ENCODE results near the gene ACTL8.

ACTL8 gene

DNA sequence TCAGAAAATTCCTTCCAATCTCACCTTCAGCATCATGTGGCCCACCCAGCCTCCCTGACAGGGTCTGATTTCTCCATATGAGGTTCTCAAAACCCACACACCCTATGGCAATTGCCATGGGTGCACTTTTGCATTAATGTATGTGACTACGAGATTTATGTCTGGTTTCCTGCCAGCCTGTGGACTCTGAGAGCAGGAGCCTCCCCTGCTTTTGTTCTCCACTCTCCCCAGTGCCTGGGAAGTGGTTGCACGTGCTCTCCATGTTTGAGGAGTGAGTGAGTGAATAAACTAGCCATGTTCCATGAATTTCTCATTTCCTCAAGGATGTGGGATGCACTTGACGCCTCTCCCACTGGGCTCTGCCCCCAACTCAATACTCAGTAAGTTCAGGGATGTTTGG lies 91.2 kb downstream of the ACTL8 start:
- DNase-seq (ENCODE audit: low read depth) = no peak

DNA sequence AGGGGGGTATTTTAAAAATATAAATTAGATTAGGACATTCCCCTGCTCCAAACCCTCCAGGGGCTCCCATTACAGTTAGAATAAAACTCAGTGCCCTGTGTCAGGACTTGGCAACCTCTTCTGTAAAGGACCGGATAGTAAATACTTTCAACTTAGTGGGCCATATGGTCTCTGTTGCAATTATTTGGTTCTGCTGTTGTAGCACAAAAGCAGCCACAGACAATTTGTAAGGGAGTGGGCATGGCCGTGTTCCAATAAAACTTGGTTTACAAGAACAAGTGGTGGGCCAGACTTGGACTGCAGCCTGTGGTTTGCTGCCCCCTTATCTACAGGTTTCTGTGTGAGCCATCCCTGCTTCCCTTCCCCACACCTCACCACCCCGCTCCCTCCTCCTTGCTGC lies 92.0 kb downstream of the ACTL8 start:
- no peak for DNase-seq (ENCODE audit: low read depth)

DNA sequence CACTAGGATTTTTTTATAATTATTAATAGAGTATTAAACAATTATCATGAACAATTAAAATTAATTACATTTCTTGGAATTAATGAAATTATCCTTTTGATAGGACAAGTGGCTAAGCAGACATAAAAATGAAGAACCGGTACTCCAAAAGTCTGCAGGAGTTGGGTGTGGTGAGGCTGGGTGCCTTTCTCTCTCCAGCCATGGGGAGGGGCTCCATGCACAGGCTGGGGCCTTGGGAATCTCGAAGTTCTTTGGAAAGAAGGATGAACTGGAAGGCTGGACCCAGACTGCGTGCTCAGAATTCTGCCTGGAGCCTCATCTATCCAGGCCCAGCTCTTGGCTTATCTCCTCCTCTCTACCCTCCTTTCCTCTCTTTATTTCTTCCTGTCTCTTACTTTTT lies 94.1 kb downstream of the ACTL8 start:
- no peak for DNase-seq (ENCODE audit: low read depth)

DNA sequence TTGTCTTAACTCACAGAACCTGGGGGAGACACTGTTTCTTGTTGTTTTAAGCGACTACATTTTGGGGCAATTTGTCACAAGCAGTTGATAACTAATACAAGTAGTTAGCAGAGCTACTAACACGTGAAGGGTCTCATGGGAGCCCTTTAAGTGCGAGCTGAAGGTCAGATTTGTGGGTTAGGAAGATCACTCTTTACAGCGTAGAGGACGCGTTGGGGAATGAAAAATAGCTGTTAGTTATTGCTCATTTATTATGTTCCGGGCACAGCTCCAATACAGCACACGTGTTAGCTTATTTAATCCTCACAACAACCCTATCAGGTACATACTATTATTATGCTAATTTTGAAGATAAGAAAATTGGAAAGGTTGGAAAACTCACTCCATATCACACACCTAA lies 95.9 kb downstream of the ACTL8 start:
- no peak for DNase-seq (ENCODE audit: low read depth)

DNA sequence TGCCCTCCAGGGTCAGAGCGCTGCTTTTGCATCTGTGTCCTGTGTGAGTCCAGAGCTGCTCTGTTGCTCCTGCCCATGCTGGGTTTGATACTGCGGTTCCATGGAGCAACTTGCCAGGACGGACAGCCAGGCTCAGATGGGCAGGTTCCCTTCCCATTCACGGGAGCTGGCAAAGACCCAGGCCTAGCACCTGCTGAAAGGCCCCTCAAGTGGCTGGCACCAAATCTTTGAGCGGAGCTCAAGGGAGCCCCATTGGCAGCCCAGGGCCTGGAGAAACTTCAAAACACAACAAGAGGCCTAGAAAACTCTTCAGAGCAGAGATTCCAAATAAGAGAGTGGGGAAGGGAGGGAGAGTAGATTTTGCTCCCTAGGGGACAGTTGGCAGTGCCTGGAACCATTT lies 97.2 kb downstream of the ACTL8 start:
- no peak for DNase-seq (ENCODE audit: low read depth)

DNA sequence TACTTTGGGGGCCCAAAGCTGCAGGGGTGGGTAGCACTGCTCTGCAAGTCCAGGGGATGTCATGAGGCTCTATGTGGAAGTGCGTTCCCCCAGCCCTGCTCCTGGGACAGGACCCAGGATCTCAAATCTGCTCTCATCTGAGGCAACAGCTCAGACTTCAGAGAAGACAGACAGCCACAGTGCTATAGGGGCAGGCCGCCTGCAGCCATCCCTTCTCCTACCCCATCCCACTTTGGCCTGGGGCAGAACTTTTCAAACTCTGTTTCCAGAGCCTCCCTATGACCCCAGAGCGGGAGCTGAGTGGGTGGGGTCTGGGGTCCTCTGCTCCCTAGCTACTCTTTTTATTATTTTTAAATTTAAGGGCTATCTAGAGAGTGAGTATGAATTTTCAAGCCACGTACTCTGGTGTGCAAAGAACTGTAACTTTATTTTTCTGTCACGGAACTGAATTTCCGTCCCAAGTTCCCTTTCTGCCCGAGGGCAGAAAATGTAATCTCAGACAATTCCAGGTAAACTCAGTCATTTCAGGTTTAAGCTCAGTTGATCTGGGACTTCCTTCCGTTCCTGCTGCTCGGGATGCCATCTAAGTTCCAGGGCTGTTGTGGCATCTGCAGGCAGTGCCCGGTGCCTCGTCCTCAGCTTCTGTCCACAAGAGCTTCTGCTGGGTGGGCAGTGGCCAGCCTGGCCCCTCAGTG lies 98.3 kb downstream of the ACTL8 start:
- no peak for DNase-seq (ENCODE audit: low read depth)

DNA sequence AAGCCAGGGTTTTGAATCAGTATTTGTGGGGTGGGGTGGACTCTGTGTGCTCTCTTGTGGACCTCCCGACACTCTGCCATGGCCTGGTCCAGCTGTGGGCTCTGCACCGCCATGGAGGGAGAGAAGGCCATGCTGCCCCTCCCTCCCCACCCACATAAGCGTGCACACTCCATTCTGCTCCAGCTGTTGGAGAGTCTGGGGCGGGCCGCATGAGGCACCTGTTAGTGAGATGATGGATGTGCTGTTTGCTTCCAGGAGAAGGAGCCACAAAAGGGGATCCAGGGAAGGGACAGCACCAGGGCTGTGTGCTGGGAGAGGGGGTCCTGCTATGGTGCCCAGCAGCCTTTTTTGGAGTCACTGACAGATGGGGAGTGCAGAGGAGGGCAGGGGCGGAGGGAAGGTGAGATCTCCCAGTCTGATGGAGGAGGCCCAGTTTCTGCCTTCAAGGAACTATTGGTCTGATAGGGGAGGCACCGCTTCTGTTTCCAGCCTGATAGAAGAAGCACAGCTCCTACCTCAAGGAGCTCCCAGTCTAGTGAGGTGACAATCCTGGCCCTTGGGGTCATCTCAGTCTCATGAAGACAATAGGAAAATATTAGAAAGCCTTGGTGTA lies 101.5 kb downstream of the ACTL8 start:
- no peak for DNase-seq (ENCODE audit: low read depth)

DNA sequence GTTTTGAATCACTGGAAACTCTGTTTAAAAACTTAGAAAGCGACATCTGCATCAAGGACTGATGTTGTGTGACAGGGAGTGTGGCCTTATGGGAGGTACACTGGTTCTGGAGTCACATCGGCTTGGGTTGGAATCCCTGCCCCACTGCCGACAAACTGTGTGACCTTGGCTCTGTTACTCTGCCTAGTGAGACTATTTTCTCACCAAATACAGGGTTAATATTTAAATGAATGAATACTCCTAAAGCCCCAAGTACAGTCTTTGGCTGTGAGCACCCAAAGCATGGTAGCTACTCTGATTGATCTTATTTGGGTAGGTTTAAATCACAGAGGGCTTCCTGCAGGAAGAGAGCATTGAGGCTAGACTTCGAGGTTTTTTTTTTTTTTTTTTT lies 102.0 kb downstream of the ACTL8 start:
- DNase-seq (ENCODE audit: low read depth) = no peak

DNA sequence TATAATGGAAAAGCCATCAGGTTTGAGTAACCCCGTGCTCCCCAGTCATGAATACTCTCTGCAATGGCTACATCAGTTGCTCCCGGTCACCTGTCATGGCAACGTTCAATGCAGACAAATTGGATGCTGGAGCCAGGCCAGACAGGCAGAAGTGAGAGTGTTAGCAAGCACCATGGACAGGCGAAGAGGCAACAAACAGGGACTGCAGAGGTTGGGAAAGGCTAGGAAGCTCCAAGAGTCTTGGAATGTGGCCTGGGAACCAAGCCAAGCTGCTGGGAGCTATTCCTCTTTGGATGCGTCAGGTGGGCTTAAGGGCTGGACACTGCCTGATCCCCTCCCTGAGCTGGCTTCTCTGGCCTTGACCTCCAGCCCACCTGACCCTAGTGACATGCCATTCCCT lies 102.9 kb downstream of the ACTL8 start:
- DNase-seq (ENCODE audit: low read depth) = no peak

DNA sequence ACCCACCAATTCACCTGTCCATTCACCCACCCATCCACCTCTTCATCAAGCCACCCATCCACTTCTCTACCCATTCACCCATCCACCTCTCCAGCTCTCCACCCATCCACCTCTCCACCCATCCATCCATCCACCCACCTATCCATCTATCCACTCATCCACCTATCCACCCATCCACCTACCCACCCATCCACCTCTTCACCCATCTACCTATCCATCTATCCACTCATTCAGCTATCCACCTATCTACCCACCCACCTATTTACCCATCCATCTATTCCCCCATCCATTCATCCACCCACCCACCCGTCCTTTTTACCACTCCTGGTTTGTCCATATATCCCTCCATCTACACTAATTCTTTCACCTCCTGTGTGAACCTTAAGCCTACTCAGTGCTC lies 105.7 kb downstream of the ACTL8 start:
- no peak for DNase-seq (ENCODE audit: low read depth)

DNA sequence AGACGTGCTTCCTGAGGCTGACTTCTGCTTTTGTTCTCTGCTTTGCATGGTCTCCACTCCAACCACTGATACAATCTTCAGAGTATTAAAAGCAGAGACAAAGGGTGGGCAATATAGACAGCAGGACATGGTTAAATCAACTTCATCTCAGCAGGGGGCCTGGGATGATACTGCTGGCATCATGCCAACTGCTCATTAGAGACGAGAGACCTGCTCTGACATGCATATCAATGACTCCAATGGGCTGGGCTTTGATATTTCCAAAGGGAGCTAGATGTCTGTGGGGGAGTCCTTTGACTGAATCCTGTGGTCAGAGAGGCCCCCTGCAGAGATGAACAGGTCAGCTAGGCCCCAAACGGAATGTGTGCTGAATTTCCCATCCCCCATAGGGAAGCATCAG lies 106.6 kb downstream of the ACTL8 start:
- DNase-seq (ENCODE audit: low read depth) = no peak

DNA sequence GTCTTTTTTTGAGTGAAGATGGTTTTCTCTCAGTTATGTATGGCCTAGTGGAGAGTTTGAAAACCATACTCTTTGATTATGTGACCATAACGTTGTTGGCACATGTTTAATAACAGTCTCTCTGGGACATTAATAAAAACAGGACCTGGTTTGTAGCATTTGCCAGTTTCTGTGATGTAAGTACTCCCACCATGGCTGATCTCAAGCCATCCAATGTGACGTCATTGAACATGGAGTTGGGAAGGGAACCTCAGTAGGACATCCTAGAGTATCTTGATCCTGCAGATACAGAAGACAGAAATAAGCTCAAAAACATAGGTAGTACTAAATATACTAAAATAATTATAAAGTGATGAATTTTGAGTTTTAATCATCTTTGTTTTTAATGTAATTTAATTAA lies 107.0 kb downstream of the ACTL8 start:
- no peak for DNase-seq (ENCODE audit: low read depth)

DNA sequence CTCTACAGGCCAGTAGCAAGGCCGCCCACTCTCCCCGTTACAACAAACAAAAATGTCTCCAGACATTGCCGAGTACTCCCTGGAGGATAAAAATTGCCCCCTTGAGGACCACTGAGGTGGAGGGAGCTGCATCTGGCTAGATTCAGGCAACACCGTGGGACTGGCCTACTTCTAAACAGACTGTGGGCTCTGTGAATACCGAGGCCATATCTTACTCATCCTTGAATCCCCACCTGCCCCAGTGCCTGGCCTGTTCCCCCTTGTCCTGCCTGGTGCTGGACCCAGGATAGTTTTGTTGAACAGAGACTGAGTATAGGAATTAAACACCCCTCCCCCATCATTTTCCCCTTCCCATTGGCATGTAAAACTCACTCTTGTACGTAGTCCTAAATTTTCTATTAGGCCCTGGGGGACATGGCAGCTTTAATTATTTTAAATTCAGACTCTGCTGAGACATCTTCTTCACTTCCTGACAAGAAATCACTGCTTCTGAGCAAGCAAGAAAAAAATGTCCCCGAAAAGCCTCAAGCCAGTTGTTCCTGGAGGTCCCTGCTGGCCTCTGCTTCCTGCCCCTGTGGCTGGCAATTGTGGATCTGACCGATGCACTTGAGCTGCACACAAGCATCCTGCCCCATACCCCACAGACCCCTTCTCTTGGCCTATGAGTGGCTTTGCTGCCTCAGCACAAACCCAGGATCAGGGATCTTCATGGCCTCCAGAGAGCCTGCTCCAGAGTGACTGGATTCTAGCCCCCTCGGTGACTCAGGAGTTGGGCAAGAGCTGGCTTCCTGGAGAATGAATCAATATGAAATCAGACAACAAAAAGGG lies 111.0 kb downstream of the ACTL8 start:
- no peak for DNase-seq (ENCODE audit: low read depth)

DNA sequence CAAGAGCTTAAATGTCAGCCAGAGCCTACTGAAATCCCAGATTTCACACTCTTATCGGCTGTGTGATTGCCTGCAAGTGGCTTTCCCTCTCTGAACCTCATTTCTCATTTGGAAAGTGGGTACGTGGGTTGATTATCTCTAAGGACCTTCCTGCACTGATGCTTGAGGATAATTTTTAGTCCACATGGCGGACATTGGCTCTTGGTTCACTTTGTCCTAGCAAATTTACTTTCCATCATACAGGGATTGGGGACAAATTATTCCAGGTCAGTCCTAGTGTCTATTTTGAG lies 111.6 kb downstream of the ACTL8 start:
- DNase-seq (ENCODE audit: low read depth) = no peak

DNA sequence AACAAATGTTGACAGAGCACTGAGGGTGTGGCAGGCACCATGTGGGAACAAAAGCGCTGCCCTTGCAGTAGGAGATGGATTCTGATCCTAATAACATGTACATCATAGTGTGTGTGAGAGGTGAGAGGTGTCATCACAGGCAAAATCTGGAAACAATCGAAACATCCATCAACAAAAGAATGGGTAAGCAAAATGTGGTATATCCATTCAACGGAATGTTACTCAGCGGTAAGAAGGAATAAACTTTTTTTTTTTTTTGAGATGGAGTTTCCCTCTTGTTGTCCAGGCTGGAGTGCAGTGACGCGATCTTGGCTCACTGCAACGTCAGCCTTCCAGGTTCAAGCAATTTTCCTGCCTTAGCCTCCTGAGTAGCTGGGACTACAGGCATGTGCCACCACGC lies 112.3 kb downstream of the ACTL8 start:
- DNase-seq (ENCODE audit: low read depth) = no peak

DNA sequence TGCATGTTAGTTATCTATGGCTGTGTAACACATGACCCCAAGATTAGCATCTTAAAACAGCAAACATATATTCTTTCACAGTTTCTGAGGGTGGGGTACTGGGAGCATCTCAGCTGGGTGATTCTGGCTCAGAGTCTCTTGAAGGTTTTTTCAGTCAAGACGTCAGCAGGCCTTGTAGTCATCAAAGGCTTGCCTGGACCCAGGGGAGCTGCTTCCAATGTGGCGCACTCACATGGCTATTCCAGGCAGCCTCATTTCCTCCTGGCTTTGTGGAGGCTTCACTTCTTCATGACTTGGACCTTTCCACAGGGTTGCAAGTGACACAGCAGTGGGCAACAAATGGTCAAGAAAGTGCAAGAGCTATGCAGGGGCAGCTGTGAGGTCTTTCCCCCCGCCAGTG lies 114.7 kb downstream of the ACTL8 start:
- no peak for DNase-seq (ENCODE audit: low read depth)

DNA sequence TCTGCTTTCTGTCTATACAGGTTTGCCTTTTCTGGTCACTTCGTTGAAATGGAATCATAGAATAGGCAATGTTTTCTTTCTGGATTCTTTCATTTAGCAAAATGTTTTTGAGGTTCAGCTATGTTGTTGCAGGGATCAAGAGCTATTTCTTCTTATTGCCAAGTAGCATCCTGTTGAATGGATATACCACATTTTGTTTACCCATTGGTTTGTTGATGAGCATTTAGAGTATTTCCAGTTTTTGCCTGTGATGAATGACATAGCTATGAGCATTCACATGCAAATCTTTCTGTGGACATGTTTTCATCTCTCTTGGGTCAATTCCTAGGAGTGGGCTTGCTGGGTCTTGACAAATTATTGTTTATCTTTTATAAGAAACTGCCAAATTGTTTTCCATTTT lies 115.5 kb downstream of the ACTL8 start:
- DNase-seq (ENCODE audit: low read depth) = no peak

DNA sequence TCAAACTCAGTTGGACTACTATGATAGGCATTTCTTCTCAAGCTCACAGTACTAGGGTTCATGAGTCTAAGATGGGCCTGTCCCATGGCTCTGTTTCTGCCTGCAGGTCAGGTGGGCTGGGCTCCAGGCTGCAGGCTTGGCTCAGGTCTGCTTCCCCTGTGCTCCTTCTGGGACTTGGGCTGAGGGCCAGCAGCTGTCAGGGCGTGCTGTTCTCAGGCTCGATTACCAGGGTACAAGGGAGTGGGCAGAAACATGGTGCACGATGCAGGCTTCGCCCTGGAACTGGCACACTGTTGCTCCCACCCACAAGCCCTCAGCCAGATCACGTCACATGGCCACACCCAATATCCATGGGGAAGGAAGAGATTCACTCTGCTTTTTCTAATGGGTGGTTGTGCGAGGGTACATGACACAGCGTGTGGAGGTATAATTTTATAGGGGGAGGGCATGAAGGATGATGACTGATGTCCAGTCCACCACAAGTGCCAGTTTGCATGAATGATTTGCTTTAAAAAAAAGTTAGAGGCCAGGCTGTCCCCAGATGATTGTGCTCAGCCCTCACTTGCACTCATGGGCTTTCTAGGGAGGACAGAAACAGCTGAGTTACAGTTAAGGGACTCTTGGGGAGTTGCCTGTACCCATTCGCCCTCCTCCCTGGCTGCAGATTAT lies 118.0 kb downstream of the ACTL8 start:
- no peak for DNase-seq (ENCODE audit: low read depth)

DNA sequence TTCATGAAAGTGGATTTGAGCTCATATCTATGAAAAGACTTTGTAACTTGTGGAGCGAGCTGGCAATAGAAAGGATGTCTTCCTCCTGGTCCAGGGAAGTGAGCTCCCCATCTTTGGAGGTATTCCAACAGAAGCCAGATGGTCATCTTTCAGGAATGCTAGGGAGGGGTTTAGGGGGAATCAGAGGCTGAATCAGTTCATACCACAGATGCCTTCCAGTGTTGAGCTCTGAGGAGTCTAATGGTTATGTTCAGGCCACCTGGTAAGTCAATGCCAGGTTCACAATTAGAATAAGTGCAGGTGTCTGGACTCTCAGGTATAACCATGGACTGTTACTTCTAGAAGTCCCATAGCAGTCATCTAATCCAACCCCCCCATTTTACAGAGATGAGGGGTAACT lies 119.1 kb downstream of the ACTL8 start:
- DNase-seq (ENCODE audit: low read depth) = no peak

DNA sequence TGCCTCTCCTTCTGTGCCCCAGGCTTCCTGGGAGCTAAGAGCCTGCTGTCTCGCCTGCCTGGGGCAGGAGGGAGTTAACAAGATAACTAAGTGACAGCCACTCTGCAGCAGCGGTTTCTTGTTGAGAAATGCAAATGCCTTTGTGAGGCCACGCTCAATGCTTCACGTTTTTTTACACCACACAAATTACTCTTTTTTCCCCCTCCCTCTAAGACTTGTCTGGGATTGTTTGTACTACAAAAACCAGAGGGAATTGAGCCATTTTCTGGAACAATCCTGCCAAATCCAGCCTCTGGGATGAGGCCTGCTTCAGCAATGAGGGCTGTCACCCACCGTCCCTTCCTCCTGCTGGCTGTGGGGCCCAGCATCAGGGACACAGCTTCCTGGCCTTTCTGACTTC lies 119.6 kb downstream of the ACTL8 start:
- no peak for DNase-seq (ENCODE audit: low read depth)

DNA sequence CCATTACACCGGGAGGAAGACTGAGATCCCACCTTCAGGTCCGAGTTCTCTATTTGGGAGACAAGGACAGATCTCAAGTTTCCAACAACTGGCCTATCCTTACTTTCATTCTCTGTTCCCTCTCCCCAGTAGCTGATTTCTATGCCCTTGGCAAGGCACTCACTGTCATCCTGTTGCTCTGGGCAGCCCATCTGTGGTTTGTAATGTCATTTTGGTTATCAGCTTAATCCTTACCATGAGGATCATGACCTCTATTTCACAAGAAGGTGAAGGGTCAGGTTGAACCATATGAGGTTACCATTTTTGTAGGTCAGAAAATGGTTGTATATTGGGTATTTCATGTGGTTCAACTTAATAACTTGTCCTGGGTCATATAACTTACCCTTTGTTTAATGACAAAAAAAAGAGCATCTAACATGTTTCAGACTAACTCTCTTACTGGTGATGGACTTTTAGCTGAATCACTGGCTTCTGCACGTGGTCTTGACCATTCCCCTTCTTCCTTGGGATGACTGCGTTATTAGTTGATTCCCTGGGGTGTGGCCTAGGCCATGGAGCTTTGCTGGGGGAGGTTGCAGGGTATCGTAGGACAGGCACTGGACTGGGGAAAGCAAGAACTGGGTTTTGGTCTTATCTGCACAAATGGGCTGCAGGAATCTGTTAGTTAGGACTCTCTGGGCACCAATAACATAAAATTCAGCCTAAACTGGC lies 120.2 kb downstream of the ACTL8 start:
- DNase-seq (ENCODE audit: low read depth) = no peak

DNA sequence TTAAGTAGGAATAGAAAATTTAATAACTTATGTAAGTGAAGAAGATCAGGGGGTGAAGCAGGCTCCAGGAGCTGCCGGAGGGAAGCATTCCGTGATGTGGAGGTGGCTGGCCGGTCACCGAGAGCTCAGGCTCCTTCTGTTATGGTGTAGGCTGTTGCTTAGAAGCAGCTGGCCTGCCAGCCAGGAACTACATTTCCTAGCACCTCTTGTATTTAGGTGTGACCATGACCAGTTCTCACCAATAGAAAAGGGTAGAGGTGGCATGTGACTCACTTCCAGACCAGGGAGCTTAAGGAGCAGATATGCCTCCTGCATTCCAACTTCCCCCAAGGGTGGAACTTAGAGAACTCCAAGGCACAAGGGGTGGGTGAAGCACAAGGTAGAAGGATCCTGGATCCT lies 120.7 kb downstream of the ACTL8 start:
- DNase-seq (ENCODE audit: low read depth) = no peak
